K562 (cell line): ENCODE data around the gene APBB2. TPM values are rescaled to one million over a fixed set of nuclear protein-coding genes. Genes with fewer than 3 reads are reported as not detected.

ENCODE experiments used
- ATAC-seq: fragments of 200-7000 bp; cut with Tn5 transposase; 3 replicates; pipeline ENCODE4 v1.9.1; 2020; ENCODE audit warnings: moderate library complexity
- BruUV-seq: library from RNA; stranded (reverse); fragments of 400-500 nt; replicated peaks from 2 replicates; lab custom pipeline; 2021; lab: Mats Ljungman, UMichigan
- CTCF ChIA-PET: fragments of 300-600 bp; formaldehyde crosslinking; extraction: SDS; loops from one replicate; lab custom pipeline; 2021; ENCODE audit warnings: low intra/inter-chr PET ratio; lab: Yijun Ruan, JAX
- POLR2A ChIA-PET: fragments of 300-600, 350-650 bp; sonication (Branson Sonifier 250); formaldehyde crosslinking; extraction: SDS; loops from one replicate; lab custom pipeline; 2021; ENCODE audit warnings: antibody characterized with exemption, inconsistent platforms; lab: Yijun Ruan, JAX
- DNase-seq, 4 experiments: peaks; one replicate each; pipeline versions ENCODE4 v3.0.0 to v3.0.0-alpha.2; 2011 to 2018; ENCODE audit warnings: low spot score in 3 of 4, mixed read lengths in 3 of 4; ENCODE audit errors: extremely low read depth in 1 of 4
- FAIRE-seq: peaks from 2 replicates; lab custom pipeline; 2011; peaks lifted over from hg19 to GRCh38; lab: Jason Lieb, UNC
- H2AFZ ChIP-seq: 2 replicates; pipeline ENCODE4 v1.6.0; 2011; ENCODE audit warnings: low read depth, low read length, control low read depth, inconsistent platforms
- H3K27ac ChIP-seq: fragments of 200-600 bp; 3 replicates; pipeline ENCODE4 v1.8.0; 2011; ENCODE audit warnings: low read depth, mild to moderate bottlenecking, control low read depth, inconsistent platforms, low read length, moderate library complexity, mixed read lengths; ENCODE audit errors: extremely low read depth
- H3K27me3 ChIP-seq, 2 experiments: fragments of 300-600 bp in 1 of 2; 2 replicates in 1 of 2; 3 replicates in 1 of 2; pipeline versions ENCODE4 v1.6.0 to v1.8.0; 2011; ENCODE audit warnings: inconsistent platforms in 2 of 2, low read length in 2 of 2, mild to moderate bottlenecking in 1 of 2, mixed read lengths in 1 of 2, moderate library complexity in 1 of 2; ENCODE audit not compliant: control insufficient read depth in 2 of 2, insufficient read depth in 2 of 2
- H3K36me3 ChIP-seq: fragments of 300-600 bp; 3 replicates; pipeline ENCODE4 v1.8.0; 2011; ENCODE audit warnings: mild to moderate bottlenecking, low read length, inconsistent platforms; ENCODE audit not compliant: control insufficient read depth, insufficient read depth
- H3K4me1 ChIP-seq, 2 experiments: fragments of 200-600 bp in 1 of 2; replicated peaks in 1 of 2; 2 replicates in 1 of 2; 3 replicates in 1 of 2; pipeline versions ENCODE4 v1.5.1 to v1.8.0; 2011; ENCODE audit warnings: inconsistent platforms in 2 of 2, low read length in 2 of 2, mild to moderate bottlenecking in 1 of 2, mixed read lengths in 1 of 2, moderate library complexity in 1 of 2; ENCODE audit not compliant: control insufficient read depth in 2 of 2, insufficient read depth in 2 of 2
- H3K4me2 ChIP-seq: 2 replicates; pipeline ENCODE4 v1.6.1; 2011; ENCODE audit warnings: low read length, control low read depth, inconsistent platforms, mixed read lengths; ENCODE audit not compliant: insufficient read depth
- H3K4me3 ChIP-seq: fragments of 200-600 bp; sonication (generic), shearing (Covaris generic); 2 replicates; pipeline ENCODE4 v1.5.1; 2016; ENCODE audit warnings: control low read depth, inconsistent platforms
- H3K79me2 ChIP-seq: fragments of 200-600 bp; 3 replicates; pipeline ENCODE4 v1.8.0; 2011; ENCODE audit warnings: low read length, inconsistent platforms; ENCODE audit not compliant: control insufficient read depth, insufficient read depth
- H3K9ac ChIP-seq, 2 experiments: 2 replicates each; pipeline versions ENCODE4 v1.6.0 to v1.6.1; 2011; ENCODE audit warnings: low read depth in 2 of 2, low read length in 2 of 2, control low read depth in 1 of 2, inconsistent platforms in 1 of 2, mild to moderate bottlenecking in 1 of 2, mixed read lengths in 1 of 2; ENCODE audit not compliant: insufficient read depth in 1 of 2
- H3K9me1 ChIP-seq: one replicate; pipeline ENCODE4 v1.6.0; 2011; ENCODE audit warnings: inconsistent platforms, mild to moderate bottlenecking, low read length, moderate library complexity; ENCODE audit not compliant: control insufficient read depth, insufficient read depth
- H3K9me3 ChIP-seq: replicated peaks from 2 replicates; pipeline ENCODE4 v1.5.1; 2011; ENCODE audit warnings: low read depth, low read length, inconsistent platforms; ENCODE audit not compliant: control insufficient read depth, insufficient read depth
- H4K20me1 ChIP-seq: replicated peaks from 2 replicates; pipeline ENCODE4 v1.6.1; 2011; ENCODE audit warnings: low read length, inconsistent platforms, mixed read lengths; ENCODE audit not compliant: control insufficient read depth, insufficient read depth
- BHLHE40 ChIP-seq: IDR thresholded peaks from 2 replicates; pipeline ENCODE4 v1.6.1; 2011; ENCODE audit warnings: low read length, improper control_type of control experiment
- CBFB ChIP-seq: sonication (generic); formaldehyde crosslinking; IDR thresholded peaks from 2 replicates; pipeline ENCODE4 v1.4.0; 2020; ENCODE audit warnings: mild to moderate bottlenecking, missing genetic modification reagents
- FOXK2 ChIP-seq, 2 experiments: fragments of 450-650 bp; IDR thresholded peaks in 1 of 2; conservative IDR thresholded peaks in 1 of 2; 2 replicates each; pipeline ENCODE4 v1.6.1; 2016; ENCODE audit warnings: low read depth in 2 of 2, mild to moderate bottlenecking in 1 of 2
- MCM3 ChIP-seq: fragments of 450-650 bp; IDR thresholded peaks from 2 replicates; pipeline ENCODE4 v1.6.1; 2016
- SMAD3 ChIP-seq: fragments of 450-650 bp; formaldehyde crosslinking; conservative IDR thresholded peaks from 2 replicates; pipeline ENCODE4 v1.4.0; 2020; ENCODE audit warnings: mild to moderate bottlenecking
- SMC3 ChIP-seq: conservative IDR thresholded peaks from 2 replicates; pipeline ENCODE4 v1.6.1; 2011; ENCODE audit warnings: low read depth, low read length, improper control_type of control experiment; ENCODE audit not compliant: insufficient read depth
- TAF1 ChIP-seq: IDR thresholded peaks from 2 replicates; pipeline ENCODE4 v1.6.1; 2011; ENCODE audit warnings: mild to moderate bottlenecking, low read length, moderate library complexity; ENCODE audit not compliant: insufficient read depth, control insufficient read depth, severe bottlenecking; ENCODE audit errors: extremely low read depth
- ZNF41 ChIP-seq: fragments of 250-450 bp; sonication (Bioruptor Pico); conservative IDR thresholded peaks from 2 replicates; pipeline ENCODE4 v1.4.0; 2020; ENCODE audit warnings: mild to moderate bottlenecking
- WGBS: fragments of 100-300 bp; shearing (Covaris generic); methylation state at CpG from one replicate; pipeline ENCODE4 v1.1.6; 2016; ENCODE audit warnings: low coverage, mixed read lengths; ENCODE audit not compliant: insufficient coverage; ENCODE audit errors: missing lambda C conversion rate; 5-methylcytosine and 5-hydroxymethylcytosine counted together
- in situ Hi-C: fragments of 300-500 bp; cut with MboI; formaldehyde crosslinking; loops from 4 replicates; pipeline ENCODE4 v1.15.0; 2018; ENCODE audit warnings: inconsistent platforms, mixed read lengths
- intact Hi-C: fragments of 100-400 bp; cut with micrococcal nuclease; formaldehyde crosslinking; loops from 2 replicates; pipeline ENCODE4 v1.14.2; 2022
- polyA plus RNA-seq, 8 experiments: library from polyadenylated mRNA; depleted of rRNA in 4 of 8; stranded (reverse) in 5 of 8; unstranded in 3 of 8; fragments of >200 nt; fragmentation: Nextera tagmentation in 2 of 8; fragmentation: Illumina TruSeq in 1 of 8; extraction: Ambion mirVana in 2 of 8; extraction: Trizol in 1 of 8; gene quantifications; 2 replicates each; pipeline versions ENCODE4 v1.2.1 to v1.2.3, GENCODE V29; 2011 to 2014; ENCODE audit warnings: inconsistent platforms in 1 of 8, missing spikeins in 1 of 8
- total RNA-seq, 7 experiments: library from RNA; depleted of rRNA in 6 of 7; stranded (reverse); fragments of >200 nt in 6 of 7; fragmentation: Illumina TruSeq in 2 of 7; extraction: Trizol in 2 of 7; gene quantifications; 2 replicates each; pipeline versions ENCODE4 v1.2.1 to v1.2.3, GENCODE V29; 2011 to 2021; ENCODE audit warnings: low replicate concordance in 1 of 7
- TF ChIP-seq, protein P1 (sequence below): fragments of 200-800 bp; sonication (Bioruptor generic); IDR thresholded peaks from 2 replicates; pipeline ENCODE4 v1.6.1; 2016; ENCODE audit warnings: missing genetic modification characterization, missing compliant biosample characterization
- TF ChIP-seq, protein P2 (sequence below): fragments of 450-650 bp; IDR thresholded peaks from 2 replicates; pipeline ENCODE4 v1.7.0; 2016; ENCODE audit warnings: borderline replicate concordance
- TF ChIP-seq, protein P3 (sequence below): fragments of 150-350 bp; conservative IDR thresholded peaks from 2 replicates; pipeline ENCODE4 v1.6.1; 2014; ENCODE audit warnings: low read length

Gene APBB2
- total and polyA plus RNA-seq, 9 of the 15 experiments (the other 6 are each of a cell fraction or from before 2014, with no cell fraction given): 0.08 to 2.1 (median 1.4) TPM

DNA sequence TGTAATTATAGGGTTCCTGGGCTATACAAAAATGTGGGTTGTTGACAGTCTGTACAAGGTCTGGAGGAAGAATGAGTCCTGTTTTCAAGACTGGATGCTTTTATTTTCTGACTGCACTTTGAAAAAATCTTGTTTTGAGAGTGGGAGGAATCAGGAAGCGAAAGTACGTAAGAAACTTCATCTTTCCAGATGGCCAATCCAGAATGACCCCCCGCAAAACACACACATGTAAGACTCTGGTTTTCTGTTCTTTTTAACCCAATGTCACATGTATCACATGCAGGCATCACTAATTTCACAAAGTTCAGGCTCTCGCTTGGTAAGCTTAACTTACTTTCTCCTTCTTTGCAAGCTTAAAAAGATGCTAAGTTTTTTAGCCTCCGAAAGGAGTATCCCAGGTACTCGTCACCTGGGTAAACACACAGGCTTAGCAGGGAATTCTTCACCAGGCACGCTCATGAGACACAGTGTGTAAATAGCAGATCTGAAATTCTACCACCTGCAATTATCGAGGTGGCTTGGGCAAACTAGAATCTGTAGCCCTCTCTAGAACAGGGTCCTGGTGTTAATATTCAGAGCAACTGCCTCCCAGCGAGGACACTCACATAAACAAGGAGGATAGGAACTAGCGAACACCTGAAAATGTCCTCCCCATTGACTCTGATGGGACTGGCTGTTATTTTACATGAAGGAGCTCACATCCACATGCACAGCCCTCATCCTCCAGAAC lies 373.9 kb downstream of the APBB2 start:
- H3K4me3 ChIP-seq: no peak overlapping the region
- no peaks in the 10 kb centered on the region; a peak in 1 of 5 replicates for H3K4me1 ChIP-seq
- no peaks in the 10 kb centered on the region for H3K9me1 ChIP-seq
- no peaks in the 10 kb centered on the region for H4K20me1 ChIP-seq
- no peaks in the 10 kb centered on the region for H3K9me3 ChIP-seq
- H3K27ac ChIP-seq: no peak overlapping the region
- H2AFZ ChIP-seq: no peak overlapping the region
- H3K4me2 ChIP-seq: no peak overlapping the region
- FAIRE-seq: no peak
- no peak for DNase-seq
- no peaks in the 10 kb centered on the region for H3K79me2 ChIP-seq
- CTCF ChIA-PET: no interaction called here
- no peak overlapping the region for H3K9ac ChIP-seq
- ATAC-seq: no peak
- 3% methylated on average over 10 of the region's 10 CpGs for WGBS
- in situ Hi-C loops (loop anchor here (5.0 kb wide), 1 partner anchor 103 kb away; no protein-coding TSS in a partner anchor), intact Hi-C loops (loop anchor here (5.0 to 10.0 kb wide), 2 partner anchors 103 to 516 kb away; no protein-coding TSS in a partner anchor)
- no TSS peak for BruUV-seq
- H3K27me3 ChIP-seq: peaks cover 8 to 30% of the 10 kb centered on the region in 2 experiments; a peak in 4 of 5 replicates
- POLR2A ChIA-PET: interaction anchor here (0.9 kb wide), 1 partner anchor 13 kb away, joined by 6 read pairs; no protein-coding TSS in a partner anchor
- no peaks in the 10 kb centered on the region for H3K36me3 ChIP-seq
- TF ChIP-seq ZNF41 (CRISPR knock-in tag) (no peak), FOXK2 (conservative IDR thresholded peaks at IDR 0.05 in 1 of 2, IDR thresholded peaks at IDR 0.05 in 1 of 2; ENCODE audit: low read depth in 2 of 2) (no peak), CBFB (CRISPR knock-in tag) (no peak), SMAD3 (CRISPR knock-in tag) (no peak), BHLHE40 (no peak), TAF1 (no peak), SMC3 (no peak), MCM3 (no peak)
- TF ChIP-seq, protein P1, sequence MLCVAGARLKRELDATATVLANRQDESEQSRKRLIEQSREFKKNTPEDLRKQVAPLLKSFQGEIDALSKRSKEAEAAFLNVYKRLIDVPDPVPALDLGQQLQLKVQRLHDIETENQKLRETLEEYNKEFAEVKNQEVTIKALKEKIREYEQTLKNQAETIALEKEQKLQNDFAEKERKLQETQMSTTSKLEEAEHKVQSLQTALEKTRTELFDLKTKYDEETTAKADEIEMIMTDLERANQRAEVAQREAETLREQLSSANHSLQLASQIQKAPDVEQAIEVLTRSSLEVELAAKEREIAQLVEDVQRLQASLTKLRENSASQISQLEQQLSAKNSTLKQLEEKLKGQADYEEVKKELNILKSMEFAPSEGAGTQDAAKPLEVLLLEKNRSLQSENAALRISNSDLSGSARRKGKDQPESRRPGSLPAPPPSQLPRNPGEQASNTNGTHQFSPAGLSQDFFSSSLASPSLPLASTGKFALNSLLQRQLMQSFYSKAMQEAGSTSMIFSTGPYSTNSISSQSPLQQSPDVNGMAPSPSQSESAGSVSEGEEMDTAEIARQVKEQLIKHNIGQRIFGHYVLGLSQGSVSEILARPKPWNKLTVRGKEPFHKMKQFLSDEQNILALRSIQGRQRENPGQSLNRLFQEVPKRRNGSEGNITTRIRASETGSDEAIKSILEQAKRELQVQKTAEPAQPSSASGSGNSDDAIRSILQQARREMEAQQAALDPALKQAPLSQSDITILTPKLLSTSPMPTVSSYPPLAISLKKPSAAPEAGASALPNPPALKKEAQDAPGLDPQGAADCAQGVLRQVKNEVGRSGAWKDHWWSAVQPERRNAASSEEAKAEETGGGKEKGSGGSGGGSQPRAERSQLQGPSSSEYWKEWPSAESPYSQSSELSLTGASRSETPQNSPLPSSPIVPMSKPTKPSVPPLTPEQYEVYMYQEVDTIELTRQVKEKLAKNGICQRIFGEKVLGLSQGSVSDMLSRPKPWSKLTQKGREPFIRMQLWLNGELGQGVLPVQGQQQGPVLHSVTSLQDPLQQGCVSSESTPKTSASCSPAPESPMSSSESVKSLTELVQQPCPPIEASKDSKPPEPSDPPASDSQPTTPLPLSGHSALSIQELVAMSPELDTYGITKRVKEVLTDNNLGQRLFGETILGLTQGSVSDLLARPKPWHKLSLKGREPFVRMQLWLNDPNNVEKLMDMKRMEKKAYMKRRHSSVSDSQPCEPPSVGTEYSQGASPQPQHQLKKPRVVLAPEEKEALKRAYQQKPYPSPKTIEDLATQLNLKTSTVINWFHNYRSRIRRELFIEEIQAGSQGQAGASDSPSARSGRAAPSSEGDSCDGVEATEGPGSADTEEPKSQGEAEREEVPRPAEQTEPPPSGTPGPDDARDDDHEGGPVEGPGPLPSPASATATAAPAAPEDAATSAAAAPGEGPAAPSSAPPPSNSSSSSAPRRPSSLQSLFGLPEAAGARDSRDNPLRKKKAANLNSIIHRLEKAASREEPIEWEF (CRISPR knock-in tag): no peak
- TF ChIP-seq, protein P2, sequence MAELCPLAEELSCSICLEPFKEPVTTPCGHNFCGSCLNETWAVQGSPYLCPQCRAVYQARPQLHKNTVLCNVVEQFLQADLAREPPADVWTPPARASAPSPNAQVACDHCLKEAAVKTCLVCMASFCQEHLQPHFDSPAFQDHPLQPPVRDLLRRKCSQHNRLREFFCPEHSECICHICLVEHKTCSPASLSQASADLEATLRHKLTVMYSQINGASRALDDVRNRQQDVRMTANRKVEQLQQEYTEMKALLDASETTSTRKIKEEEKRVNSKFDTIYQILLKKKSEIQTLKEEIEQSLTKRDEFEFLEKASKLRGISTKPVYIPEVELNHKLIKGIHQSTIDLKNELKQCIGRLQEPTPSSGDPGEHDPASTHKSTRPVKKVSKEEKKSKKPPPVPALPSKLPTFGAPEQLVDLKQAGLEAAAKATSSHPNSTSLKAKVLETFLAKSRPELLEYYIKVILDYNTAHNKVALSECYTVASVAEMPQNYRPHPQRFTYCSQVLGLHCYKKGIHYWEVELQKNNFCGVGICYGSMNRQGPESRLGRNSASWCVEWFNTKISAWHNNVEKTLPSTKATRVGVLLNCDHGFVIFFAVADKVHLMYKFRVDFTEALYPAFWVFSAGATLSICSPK: no peak
- TF ChIP-seq, protein P3, sequence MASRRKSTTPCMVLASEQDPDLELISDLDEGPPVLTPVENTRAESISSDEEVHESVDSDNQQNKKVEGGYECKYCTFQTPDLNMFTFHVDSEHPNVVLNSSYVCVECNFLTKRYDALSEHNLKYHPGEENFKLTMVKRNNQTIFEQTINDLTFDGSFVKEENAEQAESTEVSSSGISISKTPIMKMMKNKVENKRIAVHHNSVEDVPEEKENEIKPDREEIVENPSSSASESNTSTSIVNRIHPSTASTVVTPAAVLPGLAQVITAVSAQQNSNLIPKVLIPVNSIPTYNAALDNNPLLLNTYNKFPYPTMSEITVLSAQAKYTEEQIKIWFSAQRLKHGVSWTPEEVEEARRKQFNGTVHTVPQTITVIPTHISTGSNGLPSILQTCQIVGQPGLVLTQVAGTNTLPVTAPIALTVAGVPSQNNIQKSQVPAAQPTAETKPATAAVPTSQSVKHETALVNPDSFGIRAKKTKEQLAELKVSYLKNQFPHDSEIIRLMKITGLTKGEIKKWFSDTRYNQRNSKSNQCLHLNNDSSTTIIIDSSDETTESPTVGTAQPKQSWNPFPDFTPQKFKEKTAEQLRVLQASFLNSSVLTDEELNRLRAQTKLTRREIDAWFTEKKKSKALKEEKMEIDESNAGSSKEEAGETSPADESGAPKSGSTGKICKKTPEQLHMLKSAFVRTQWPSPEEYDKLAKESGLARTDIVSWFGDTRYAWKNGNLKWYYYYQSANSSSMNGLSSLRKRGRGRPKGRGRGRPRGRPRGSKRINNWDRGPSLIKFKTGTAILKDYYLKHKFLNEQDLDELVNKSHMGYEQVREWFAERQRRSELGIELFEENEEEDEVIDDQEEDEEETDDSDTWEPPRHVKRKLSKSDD: no peak
